SK-N-SH (cell line): Measurements from ENCODE around the gene PRMT5.
"Not testable (repeated sequence)": the region's sequence is repeated elsewhere in the genome, so short reads cannot be mapped to it uniquely, and the experiment has no call there.

ENCODE experiments used
- CHD2 ChIP-seq: fragments of 150-350 bp; IDR thresholded peaks from 2 replicates; pipeline ENCODE4 v1.6.1; 2018; ENCODE audit warnings: low read length; ENCODE audit not compliant: partially characterized antibody
- EP300 ChIP-seq, 2 experiments: IDR thresholded peaks; 2 replicates each; pipeline versions ENCODE4 v1.4.0 to v1.6.1; 2012; ENCODE audit warnings: borderline replicate concordance in 1 of 2, low read depth in 1 of 2, low read length in 1 of 2
- EZH2phosphoT487 ChIP-seq: fragments of 200-600 bp; sonication (generic); IDR thresholded peaks from 2 replicates; pipeline ENCODE4 v1.6.1; 2017; ENCODE audit warnings: low read depth, mixed run types, mild to moderate bottlenecking, antibody characterized with exemption, moderate library complexity, borderline replicate concordance
- FOXM1 ChIP-seq: IDR thresholded peaks from 2 replicates; pipeline ENCODE4 v1.4.0; 2012; ENCODE audit warnings: low read depth, mild to moderate bottlenecking
- GABPA ChIP-seq: IDR thresholded peaks from 2 replicates; pipeline ENCODE4 v1.4.0; 2012; ENCODE audit warnings: low read depth, mild to moderate bottlenecking
- JUND ChIP-seq: IDR thresholded peaks from 2 replicates; pipeline ENCODE4 v1.4.0; 2012
- MXI1 ChIP-seq: IDR thresholded peaks from 2 replicates; pipeline ENCODE4 v1.6.1; 2012; ENCODE audit warnings: mild to moderate bottlenecking, low read depth, low read length, improper control_type of control experiment
- RFX5 ChIP-seq: IDR thresholded peaks from 2 replicates; pipeline ENCODE4 v1.6.1; 2012; ENCODE audit warnings: mild to moderate bottlenecking, improper control_type of control experiment, low read length
- TAF1 ChIP-seq: IDR thresholded peaks from 2 replicates; pipeline ENCODE4 v1.6.1; 2012; ENCODE audit warnings: low read depth, mild to moderate bottlenecking, low read length, moderate library complexity, borderline replicate concordance
- YY1 ChIP-seq: IDR thresholded peaks from 2 replicates; pipeline ENCODE4 v1.4.0; 2012; ENCODE audit warnings: low read depth, mild to moderate bottlenecking
- TF ChIP-seq, protein P1 (sequence below): fragments of 200-600 bp; sonication (generic); IDR thresholded peaks from 2 replicates; pipeline ENCODE4 v1.6.1; 2017; ENCODE audit warnings: antibody characterized with exemption, mild to moderate bottlenecking, moderate library complexity
- TF ChIP-seq, protein P2 (sequence below): IDR thresholded peaks from 2 replicates; pipeline ENCODE4 v1.4.0; 2012; ENCODE audit warnings: low read depth
- TF ChIP-seq, protein P3 (sequence below): IDR thresholded peaks from 2 replicates; pipeline ENCODE4 v1.6.1; 2012; ENCODE audit warnings: mild to moderate bottlenecking, low read depth, low read length, moderate library complexity
- TF ChIP-seq, protein P4 (sequence below): fragments of 150-350 bp; IDR thresholded peaks from 2 replicates; pipeline ENCODE4 v1.6.1; 2017; ENCODE audit warnings: antibody characterized with exemption, low read length, low read depth, borderline replicate concordance

DNA sequence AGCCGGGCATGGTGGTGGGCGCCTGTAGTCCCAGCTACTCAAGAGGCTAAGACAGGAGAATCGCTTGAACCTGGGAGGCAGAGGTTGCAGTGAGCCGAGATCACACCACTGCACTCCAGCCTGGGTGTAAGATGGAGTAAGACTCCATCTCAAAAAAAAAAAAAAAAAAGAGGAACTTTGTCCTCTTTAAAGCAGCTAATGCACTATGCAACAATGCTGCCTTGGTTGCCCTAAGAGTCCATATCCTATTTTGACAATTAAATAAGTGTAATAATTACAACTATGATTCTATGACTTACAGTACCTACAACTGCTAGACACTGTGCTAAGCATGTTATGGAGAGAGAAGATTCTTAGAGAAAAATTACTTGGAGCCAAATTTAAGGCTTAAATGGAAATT, 14.3 kb downstream of the PRMT5 start:
- TF ChIP-seq EP300 (IDR thresholded peaks at IDR 0.05; ENCODE audit: borderline replicate concordance in 1 of 2, low read depth in 1 of 2, low read length in 1 of 2); CHD2; JUND; RFX5; TAF1; GABPA; MXI1; EZH2phosphoT487; YY1; FOXM1: not testable (repeated sequence)
- TF ChIP-seq, protein P1, sequence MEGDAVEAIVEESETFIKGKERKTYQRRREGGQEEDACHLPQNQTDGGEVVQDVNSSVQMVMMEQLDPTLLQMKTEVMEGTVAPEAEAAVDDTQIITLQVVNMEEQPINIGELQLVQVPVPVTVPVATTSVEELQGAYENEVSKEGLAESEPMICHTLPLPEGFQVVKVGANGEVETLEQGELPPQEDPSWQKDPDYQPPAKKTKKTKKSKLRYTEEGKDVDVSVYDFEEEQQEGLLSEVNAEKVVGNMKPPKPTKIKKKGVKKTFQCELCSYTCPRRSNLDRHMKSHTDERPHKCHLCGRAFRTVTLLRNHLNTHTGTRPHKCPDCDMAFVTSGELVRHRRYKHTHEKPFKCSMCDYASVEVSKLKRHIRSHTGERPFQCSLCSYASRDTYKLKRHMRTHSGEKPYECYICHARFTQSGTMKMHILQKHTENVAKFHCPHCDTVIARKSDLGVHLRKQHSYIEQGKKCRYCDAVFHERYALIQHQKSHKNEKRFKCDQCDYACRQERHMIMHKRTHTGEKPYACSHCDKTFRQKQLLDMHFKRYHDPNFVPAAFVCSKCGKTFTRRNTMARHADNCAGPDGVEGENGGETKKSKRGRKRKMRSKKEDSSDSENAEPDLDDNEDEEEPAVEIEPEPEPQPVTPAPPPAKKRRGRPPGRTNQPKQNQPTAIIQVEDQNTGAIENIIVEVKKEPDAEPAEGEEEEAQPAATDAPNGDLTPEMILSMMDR: not testable (repeated sequence)
- TF ChIP-seq, protein P2, sequence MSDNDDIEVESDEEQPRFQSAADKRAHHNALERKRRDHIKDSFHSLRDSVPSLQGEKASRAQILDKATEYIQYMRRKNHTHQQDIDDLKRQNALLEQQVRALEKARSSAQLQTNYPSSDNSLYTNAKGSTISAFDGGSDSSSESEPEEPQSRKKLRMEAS: not testable (repeated sequence)
- TF ChIP-seq, protein P3, sequence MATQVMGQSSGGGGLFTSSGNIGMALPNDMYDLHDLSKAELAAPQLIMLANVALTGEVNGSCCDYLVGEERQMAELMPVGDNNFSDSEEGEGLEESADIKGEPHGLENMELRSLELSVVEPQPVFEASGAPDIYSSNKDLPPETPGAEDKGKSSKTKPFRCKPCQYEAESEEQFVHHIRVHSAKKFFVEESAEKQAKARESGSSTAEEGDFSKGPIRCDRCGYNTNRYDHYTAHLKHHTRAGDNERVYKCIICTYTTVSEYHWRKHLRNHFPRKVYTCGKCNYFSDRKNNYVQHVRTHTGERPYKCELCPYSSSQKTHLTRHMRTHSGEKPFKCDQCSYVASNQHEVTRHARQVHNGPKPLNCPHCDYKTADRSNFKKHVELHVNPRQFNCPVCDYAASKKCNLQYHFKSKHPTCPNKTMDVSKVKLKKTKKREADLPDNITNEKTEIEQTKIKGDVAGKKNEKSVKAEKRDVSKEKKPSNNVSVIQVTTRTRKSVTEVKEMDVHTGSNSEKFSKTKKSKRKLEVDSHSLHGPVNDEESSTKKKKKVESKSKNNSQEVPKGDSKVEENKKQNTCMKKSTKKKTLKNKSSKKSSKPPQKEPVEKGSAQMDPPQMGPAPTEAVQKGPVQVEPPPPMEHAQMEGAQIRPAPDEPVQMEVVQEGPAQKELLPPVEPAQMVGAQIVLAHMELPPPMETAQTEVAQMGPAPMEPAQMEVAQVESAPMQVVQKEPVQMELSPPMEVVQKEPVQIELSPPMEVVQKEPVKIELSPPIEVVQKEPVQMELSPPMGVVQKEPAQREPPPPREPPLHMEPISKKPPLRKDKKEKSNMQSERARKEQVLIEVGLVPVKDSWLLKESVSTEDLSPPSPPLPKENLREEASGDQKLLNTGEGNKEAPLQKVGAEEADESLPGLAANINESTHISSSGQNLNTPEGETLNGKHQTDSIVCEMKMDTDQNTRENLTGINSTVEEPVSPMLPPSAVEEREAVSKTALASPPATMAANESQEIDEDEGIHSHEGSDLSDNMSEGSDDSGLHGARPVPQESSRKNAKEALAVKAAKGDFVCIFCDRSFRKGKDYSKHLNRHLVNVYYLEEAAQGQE: not testable (repeated sequence)
- TF ChIP-seq, protein P4, sequence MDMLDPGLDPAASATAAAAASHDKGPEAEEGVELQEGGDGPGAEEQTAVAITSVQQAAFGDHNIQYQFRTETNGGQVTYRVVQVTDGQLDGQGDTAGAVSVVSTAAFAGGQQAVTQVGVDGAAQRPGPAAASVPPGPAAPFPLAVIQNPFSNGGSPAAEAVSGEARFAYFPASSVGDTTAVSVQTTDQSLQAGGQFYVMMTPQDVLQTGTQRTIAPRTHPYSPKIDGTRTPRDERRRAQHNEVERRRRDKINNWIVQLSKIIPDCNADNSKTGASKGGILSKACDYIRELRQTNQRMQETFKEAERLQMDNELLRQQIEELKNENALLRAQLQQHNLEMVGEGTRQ: not testable (repeated sequence)
